K562 (cell line): ENCODE data around the gene SUPT5H. TPM values are rescaled to one million over a fixed set of nuclear protein-coding genes. Genes with fewer than 3 reads are reported as not detected.

Source experiments
- STAT6 ChIP-seq: sonication (generic); formaldehyde crosslinking; IDR thresholded peaks from 2 replicates; pipeline ENCODE4 v1.8.1; 2023; ENCODE audit warnings: mild to moderate bottlenecking, missing genetic modification reagents
- TAL1 ChIP-seq: fragments of 450-650 bp; IDR thresholded peaks from 2 replicates; pipeline ENCODE4 v1.6.1; 2016; ENCODE audit warnings: mild to moderate bottlenecking
- TBL1XR1 ChIP-seq, 2 experiments: IDR thresholded peaks; 2 replicates each; pipeline ENCODE4 v1.6.1; 2012; ENCODE audit warnings: improper control_type of control experiment in 2 of 2, low read length in 2 of 2, mild to moderate bottlenecking in 1 of 2
- ZNF318 ChIP-seq, 2 experiments: fragments of 450-650 bp; IDR thresholded peaks; 2 replicates each; pipeline ENCODE4 v1.6.1; 2016; ENCODE audit warnings: mild to moderate bottlenecking in 2 of 2, borderline replicate concordance in 1 of 2, low read depth in 1 of 2, moderate library complexity in 1 of 2
- polyA plus RNA-seq, 8 experiments: library from polyadenylated mRNA; depleted of rRNA in 4 of 8; stranded (reverse) in 5 of 8; unstranded in 3 of 8; fragments of >200 nt; fragmentation: Nextera tagmentation in 2 of 8; fragmentation: Illumina TruSeq in 1 of 8; extraction: Ambion mirVana in 2 of 8; extraction: Trizol in 1 of 8; gene quantifications; 2 replicates each; pipeline versions ENCODE4 v1.2.1 to v1.2.3, GENCODE V29; 2011 to 2014; ENCODE audit warnings: inconsistent platforms in 1 of 8, missing spikeins in 1 of 8
- total RNA-seq, 7 experiments: library from RNA; depleted of rRNA in 6 of 7; stranded (reverse); fragments of >200 nt in 6 of 7; fragmentation: Illumina TruSeq in 2 of 7; extraction: Trizol in 2 of 7; gene quantifications; 2 replicates each; pipeline versions ENCODE4 v1.2.1 to v1.2.3, GENCODE V29; 2011 to 2021; ENCODE audit warnings: low replicate concordance in 1 of 7

The SUPT5H gene
- total and polyA plus RNA-seq, 9 of the 15 experiments (the other 6 are each of a cell fraction or from before 2014, with no cell fraction given) = 13.3 to 85.9 (median 35.9) TPM

- TF ChIP-seq TBL1XR1 (IDR thresholded peaks at IDR 0.05; ENCODE audit: low read length in 2 of 2) (no peak), ZNF318 (IDR thresholded peaks at IDR 0.05; ENCODE audit: borderline replicate concordance in 1 of 2, low read depth in 1 of 2) (no peak), TAL1 (no peak), STAT6 (CRISPR knock-in tag) (no peak)
Measured at GRCh38 chr19:39524495-39524894, 79.1 kb downstream of the SUPT5H start (continued).
